ENCODE data around the gene SLC17A3.

Gene SLC17A3

GRCh38 chr6:25832670-25833069, 41.4 kb downstream of the SLC17A3 start:
- DNase-seq: no peak

- no peak for DNase-seq
Observed at GRCh38 chr6:25832307-25832662, 41.8 kb downstream of the SLC17A3 start.

DNA sequence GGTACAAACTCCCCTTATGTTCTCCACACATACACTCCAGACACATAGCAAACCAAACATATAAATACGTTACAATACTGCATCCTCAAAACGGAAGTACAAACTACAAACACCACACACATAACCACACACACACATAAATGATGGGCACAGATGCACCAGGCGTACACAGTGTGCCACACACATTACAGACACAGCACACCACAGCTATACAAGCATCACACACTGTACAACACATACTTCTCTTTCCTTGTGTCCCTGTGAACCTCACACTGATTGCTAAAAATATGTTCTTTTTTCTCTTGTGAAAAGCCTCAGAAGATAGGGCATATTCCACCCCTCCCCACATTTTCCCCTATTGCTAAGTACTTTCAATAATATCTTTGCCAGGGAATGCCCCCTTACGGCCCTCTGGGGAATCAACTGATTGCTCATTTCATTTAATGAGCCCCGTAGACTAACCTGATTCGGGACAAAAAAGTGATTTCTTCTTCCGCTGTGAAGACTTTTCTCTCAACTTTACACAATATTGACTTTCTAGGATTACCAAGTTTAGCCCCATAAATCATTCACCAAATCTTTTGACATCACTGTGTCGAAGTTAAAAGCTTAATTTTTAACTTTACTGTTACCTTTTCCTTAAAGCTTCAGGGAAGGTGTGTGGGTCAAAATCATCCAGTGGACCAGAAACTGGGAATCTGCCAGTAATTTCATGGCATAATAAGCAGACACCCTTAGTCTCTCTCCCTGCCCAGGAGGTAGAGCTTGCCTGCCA, 42.3 kb downstream of the SLC17A3 start, which contains the start of gene SLC17A1:
SLC17A1 (minus strand) TSS at position 521 of the 775 bp plus-strand sequence. CDS start 1,495 bp downstream, outside the sequence.
- no peak for DNase-seq

DNA sequence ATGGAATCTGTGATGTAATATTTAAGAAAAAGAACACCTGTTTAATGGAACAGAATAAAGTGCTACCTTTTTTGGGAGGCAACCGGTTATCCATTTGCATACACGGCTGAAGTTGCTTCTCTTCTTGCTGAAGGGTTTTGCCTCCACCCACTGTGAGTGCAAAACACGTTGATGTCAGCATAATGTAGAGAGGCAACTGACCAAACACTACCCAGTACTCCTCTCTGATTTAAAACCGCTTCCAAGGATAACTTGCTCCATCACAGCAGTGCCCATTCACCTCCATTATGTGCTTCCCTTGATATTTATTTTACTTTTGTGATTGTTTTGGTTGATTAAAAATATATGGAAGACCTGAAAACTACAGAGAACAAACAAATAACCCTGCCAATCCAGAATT, 43.6 kb downstream of the SLC17A3 start:
- DNase-seq: no peak

DNA sequence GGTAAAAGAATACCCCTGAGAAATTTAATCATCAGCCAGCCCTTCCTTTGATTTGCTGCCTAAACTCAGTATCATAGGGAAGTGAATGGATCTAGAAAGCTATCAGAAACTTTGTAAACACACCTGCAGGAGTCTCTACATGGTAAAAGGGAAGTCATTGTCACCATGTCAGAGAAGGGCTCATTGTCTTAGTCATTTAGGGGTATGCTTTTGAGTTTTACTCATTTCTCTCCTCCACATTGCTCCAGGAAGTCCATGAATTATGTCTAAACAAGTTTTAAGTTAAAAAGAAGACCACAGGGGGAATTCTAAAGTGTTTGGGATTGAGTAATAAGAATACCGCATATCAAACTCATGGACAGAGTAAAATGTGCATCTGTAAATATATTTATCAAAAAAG, 44.7 kb downstream of the SLC17A3 start:
- no peak for DNase-seq

- no peak for DNase-seq
Observed at GRCh38 chr6:25821341-25821740, 52.7 kb downstream of the SLC17A3 start.

GRCh38 chr6:25816252-25816651, 57.8 kb downstream of the SLC17A3 start:
- no peak for DNase-seq

- no peak for DNase-seq
Observed at GRCh38 chr6:25815194-25815593, 58.8 kb downstream of the SLC17A3 start.

DNA sequence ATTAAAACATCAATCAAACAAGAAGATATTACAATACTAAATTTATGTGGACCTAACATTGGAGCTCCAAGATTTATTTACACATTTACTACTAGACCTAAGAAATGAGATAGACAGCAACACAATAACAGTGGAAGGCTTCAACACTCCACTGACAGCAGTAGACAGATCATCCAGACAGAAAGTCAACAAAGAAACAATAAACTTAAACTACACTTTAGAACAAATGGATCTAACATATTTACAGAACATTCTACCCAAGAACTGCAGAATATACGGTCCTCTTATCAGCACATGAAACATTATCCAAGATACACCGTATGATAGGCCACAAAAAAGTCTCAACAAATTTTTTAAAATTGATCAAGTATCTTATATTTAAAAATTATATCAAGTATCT, 69.2 kb downstream of the SLC17A3 start:
- no peak for DNase-seq

- DNase-seq: no peak
Observed at GRCh38 chr6:25801436-25801835, 72.6 kb downstream of the SLC17A3 start.

All from NCI-H2171 (cell line).